HepG2 (cell line): ENCODE measurements around the gene RARA. TPM values are rescaled to one million over a fixed set of nuclear protein-coding genes. Genes with fewer than 3 reads are reported as not detected.

Source experiments
- AFF4 ChIP-seq: sonication (generic); formaldehyde crosslinking; IDR thresholded peaks from 2 replicates; pipeline ENCODE4 v1.4.0; 2020; ENCODE audit warnings: missing genetic modification reagents
- POLR2A ChIP-seq, 2 experiments: IDR thresholded peaks; 2 replicates each; pipeline ENCODE4 v1.6.1; 2011; ENCODE audit warnings: low read depth in 2 of 2, low read length in 2 of 2, mild to moderate bottlenecking in 1 of 2, moderate library complexity in 1 of 2; ENCODE audit not compliant: insufficient read depth in 1 of 2
- ZBTB14 ChIP-seq: sonication (generic); formaldehyde crosslinking; IDR thresholded peaks from 2 replicates; pipeline ENCODE4 v1.4.0; 2020; ENCODE audit warnings: missing genetic modification reagents
- ZFP36L2 ChIP-seq: sonication (generic); formaldehyde crosslinking; IDR thresholded peaks from 2 replicates; pipeline ENCODE4 v1.4.0; 2020; ENCODE audit warnings: missing genetic modification reagents
- ZFP82 ChIP-seq: sonication (generic); formaldehyde crosslinking; IDR thresholded peaks from 2 replicates; pipeline ENCODE4 v1.5.1; 2020; ENCODE audit warnings: mild to moderate bottlenecking, missing genetic modification reagents, borderline replicate concordance
- ZNF292 ChIP-seq: sonication (generic); formaldehyde crosslinking; IDR thresholded peaks from 2 replicates; pipeline ENCODE4 v1.8.1; 2022; ENCODE audit warnings: mild to moderate bottlenecking, low read depth, missing genetic modification reagents, borderline replicate concordance
- ZNF34 ChIP-seq: sonication (generic); formaldehyde crosslinking; IDR thresholded peaks from 2 replicates; pipeline ENCODE4 v1.4.0; 2020; ENCODE audit warnings: mild to moderate bottlenecking, missing genetic modification reagents, borderline replicate concordance
- ZNF510 ChIP-seq: sonication (generic); formaldehyde crosslinking; IDR thresholded peaks from 2 replicates; pipeline ENCODE4 v1.4.0; 2020; ENCODE audit warnings: low read depth, mild to moderate bottlenecking, missing genetic modification reagents
- ZNF547 ChIP-seq: sonication (generic); formaldehyde crosslinking; IDR thresholded peaks from 2 replicates; pipeline ENCODE4 v1.5.1; 2020; ENCODE audit warnings: mild to moderate bottlenecking, missing genetic modification reagents
- ZNF605 ChIP-seq: sonication (generic); formaldehyde crosslinking; IDR thresholded peaks from 2 replicates; pipeline ENCODE4 v1.8.0; 2022; ENCODE audit warnings: mild to moderate bottlenecking, missing genetic modification reagents
- ZNF703 ChIP-seq: sonication (generic); formaldehyde crosslinking; IDR thresholded peaks from 2 replicates; pipeline ENCODE4 v1.5.1; 2020; ENCODE audit warnings: missing genetic modification reagents, mild to moderate bottlenecking, moderate library complexity, borderline replicate concordance
- ZNF792 ChIP-seq: IDR thresholded peaks from 2 replicates; pipeline ENCODE4 v1.6.1; 2016
- ZNF891 ChIP-seq: sonication (generic); formaldehyde crosslinking; IDR thresholded peaks from 2 replicates; pipeline ENCODE4 v1.5.0; 2020; ENCODE audit warnings: mild to moderate bottlenecking, missing genetic modification reagents
- polyA plus RNA-seq, 8 experiments: library from polyadenylated mRNA; depleted of rRNA in 3 of 8; stranded (reverse) in 7 of 8; unstranded in 1 of 8; fragments of >200 nt; fragmentation: Illumina TruSeq in 4 of 8; extraction: Trizol in 4 of 8; gene quantifications; 2 replicates each; pipeline versions ENCODE4 v1.2.1 to v1.2.3, GENCODE V29; 2011 to 2016; ENCODE audit warnings: low read depth in 4 of 8, missing spikeins in 1 of 8, mixed read lengths in 1 of 8; ENCODE audit not compliant: insufficient read depth in 1 of 8
- total RNA-seq, 5 experiments: library from RNA; depleted of rRNA; stranded (reverse); fragments of >200 nt; fragmentation: Illumina TruSeq; extraction: Trizol; gene quantifications; 2 replicates each; pipeline ENCODE4 v1.2.3, GENCODE V29; 2016; ENCODE audit warnings: low read depth in 1 of 5
- TF ChIP-seq, protein P1 (sequence below): sonication (generic); formaldehyde crosslinking; IDR thresholded peaks from 2 replicates; pipeline ENCODE4 v1.5.1; 2020; ENCODE audit warnings: mild to moderate bottlenecking, missing genetic modification reagents, moderate library complexity
- TF ChIP-seq, protein P2 (sequence below): sonication (generic); formaldehyde crosslinking; IDR thresholded peaks from 2 replicates; pipeline ENCODE4 v1.4.0; 2020; ENCODE audit warnings: mild to moderate bottlenecking, missing genetic modification reagents

RARA gene
- total and polyA plus RNA-seq, 2 of the 13 experiments (the other 11 are each of a cell fraction or from before 2014, with no cell fraction given): 6.4 to 8.6 TPM

DNA sequence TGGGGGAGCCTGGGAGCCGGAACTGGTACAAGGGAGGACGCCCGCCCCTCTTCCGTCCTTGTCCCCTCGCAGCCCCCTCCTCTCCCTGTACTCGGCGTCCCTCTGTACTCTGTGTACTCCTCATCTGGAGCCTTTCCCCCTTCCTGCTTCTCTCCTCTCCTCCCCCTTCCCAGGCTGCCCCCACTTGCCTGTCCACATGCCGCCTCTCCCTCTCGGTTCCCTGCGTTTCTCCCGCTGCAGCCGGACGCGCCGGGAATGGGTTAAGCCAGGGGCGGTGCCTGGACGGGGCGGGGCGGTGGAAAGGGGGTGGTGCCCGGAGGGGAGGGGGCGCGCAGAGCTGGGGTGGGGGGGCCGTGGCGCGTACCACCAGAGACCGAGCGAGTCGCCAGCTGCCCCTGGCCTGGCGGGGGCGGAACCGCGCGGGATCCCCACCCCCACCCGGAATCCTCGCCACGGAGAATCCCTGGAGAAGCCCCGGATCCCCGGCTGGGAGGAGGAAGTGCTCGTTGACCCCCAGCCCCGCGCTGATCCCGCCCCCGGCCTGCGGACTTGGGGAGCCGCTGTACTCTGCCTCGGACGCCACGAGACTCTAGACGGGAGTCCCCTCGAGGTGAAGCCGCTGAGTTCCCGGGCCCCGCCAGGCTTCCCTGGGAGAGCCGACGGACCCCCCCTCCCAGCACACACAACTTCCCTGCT, 33.0 kb downstream of the RARA start (continued):
- TF ChIP-seq ZNF792 (CRISPR knock-in tag): no peak
- TF ChIP-seq ZNF605: peak; percentile 51; the same call in 1 of the 2 replicates
- TF ChIP-seq AFF4: no peak
- TF ChIP-seq ZFP82 (CRISPR knock-in tag): no peak
- TF ChIP-seq ZNF292 (CRISPR knock-in tag): no peak
- TF ChIP-seq ZNF510 (CRISPR knock-in tag): no peak; the same call in 1 of the 2 replicates
- no peak for TF ChIP-seq ZFP36L2 (CRISPR knock-in tag)
- TF ChIP-seq ZNF703 (CRISPR knock-in tag): no peak
- no peak for TF ChIP-seq ZNF547 (CRISPR knock-in tag)
- TF ChIP-seq, protein P1, sequence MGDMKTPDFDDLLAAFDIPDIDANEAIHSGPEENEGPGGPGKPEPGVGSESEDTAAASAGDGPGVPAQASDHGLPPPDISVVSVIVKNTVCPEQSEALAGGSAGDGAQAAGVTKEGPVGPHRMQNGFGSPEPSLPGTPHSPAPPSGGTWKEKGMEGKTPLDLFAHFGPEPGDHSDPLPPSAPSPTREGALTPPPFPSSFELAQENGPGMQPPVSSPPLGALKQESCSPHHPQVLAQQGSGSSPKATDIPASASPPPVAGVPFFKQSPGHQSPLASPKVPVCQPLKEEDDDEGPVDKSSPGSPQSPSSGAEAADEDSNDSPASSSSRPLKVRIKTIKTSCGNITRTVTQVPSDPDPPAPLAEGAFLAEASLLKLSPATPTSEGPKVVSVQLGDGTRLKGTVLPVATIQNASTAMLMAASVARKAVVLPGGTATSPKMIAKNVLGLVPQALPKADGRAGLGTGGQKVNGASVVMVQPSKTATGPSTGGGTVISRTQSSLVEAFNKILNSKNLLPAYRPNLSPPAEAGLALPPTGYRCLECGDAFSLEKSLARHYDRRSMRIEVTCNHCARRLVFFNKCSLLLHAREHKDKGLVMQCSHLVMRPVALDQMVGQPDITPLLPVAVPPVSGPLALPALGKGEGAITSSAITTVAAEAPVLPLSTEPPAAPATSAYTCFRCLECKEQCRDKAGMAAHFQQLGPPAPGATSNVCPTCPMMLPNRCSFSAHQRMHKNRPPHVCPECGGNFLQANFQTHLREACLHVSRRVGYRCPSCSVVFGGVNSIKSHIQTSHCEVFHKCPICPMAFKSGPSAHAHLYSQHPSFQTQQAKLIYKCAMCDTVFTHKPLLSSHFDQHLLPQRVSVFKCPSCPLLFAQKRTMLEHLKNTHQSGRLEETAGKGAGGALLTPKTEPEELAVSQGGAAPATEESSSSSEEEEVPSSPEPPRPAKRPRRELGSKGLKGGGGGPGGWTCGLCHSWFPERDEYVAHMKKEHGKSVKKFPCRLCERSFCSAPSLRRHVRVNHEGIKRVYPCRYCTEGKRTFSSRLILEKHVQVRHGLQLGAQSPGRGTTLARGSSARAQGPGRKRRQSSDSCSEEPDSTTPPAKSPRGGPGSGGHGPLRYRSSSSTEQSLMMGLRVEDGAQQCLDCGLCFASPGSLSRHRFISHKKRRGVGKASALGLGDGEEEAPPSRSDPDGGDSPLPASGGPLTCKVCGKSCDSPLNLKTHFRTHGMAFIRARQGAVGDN: peak; percentile 63
- TF ChIP-seq ZBTB14 (CRISPR knock-in tag): no peak
- TF ChIP-seq, protein P2, sequence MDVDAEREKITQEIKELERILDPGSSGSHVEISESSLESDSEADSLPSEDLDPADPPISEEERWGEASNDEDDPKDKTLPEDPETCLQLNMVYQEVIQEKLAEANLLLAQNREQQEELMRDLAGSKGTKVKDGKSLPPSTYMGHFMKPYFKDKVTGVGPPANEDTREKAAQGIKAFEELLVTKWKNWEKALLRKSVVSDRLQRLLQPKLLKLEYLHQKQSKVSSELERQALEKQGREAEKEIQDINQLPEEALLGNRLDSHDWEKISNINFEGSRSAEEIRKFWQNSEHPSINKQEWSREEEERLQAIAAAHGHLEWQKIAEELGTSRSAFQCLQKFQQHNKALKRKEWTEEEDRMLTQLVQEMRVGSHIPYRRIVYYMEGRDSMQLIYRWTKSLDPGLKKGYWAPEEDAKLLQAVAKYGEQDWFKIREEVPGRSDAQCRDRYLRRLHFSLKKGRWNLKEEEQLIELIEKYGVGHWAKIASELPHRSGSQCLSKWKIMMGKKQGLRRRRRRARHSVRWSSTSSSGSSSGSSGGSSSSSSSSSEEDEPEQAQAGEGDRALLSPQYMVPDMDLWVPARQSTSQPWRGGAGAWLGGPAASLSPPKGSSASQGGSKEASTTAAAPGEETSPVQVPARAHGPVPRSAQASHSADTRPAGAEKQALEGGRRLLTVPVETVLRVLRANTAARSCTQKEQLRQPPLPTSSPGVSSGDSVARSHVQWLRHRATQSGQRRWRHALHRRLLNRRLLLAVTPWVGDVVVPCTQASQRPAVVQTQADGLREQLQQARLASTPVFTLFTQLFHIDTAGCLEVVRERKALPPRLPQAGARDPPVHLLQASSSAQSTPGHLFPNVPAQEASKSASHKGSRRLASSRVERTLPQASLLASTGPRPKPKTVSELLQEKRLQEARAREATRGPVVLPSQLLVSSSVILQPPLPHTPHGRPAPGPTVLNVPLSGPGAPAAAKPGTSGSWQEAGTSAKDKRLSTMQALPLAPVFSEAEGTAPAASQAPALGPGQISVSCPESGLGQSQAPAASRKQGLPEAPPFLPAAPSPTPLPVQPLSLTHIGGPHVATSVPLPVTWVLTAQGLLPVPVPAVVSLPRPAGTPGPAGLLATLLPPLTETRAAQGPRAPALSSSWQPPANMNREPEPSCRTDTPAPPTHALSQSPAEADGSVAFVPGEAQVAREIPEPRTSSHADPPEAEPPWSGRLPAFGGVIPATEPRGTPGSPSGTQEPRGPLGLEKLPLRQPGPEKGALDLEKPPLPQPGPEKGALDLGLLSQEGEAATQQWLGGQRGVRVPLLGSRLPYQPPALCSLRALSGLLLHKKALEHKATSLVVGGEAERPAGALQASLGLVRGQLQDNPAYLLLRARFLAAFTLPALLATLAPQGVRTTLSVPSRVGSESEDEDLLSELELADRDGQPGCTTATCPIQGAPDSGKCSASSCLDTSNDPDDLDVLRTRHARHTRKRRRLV (CRISPR knock-in tag): no peak
- TF ChIP-seq ZNF891 (CRISPR knock-in tag): no peak
- no peak for TF ChIP-seq ZNF34 (CRISPR knock-in tag)
- peak in 1 of 2 experiments; percentile 71; a peak in 2 of 4 replicates for TF ChIP-seq POLR2A (IDR thresholded peaks at IDR 0.05; ENCODE audit: insufficient read depth in 1 of 2, low read depth in 2 of 2, low read length in 2 of 2)
